ENCODE data around the gene DVL1. TPM values are rescaled to one million over a fixed set of nuclear protein-coding genes. Genes with fewer than 3 reads are reported as not detected.
A peak's percentile ranks its signal among the peaks of the same experiment; 100 is the strongest.

Gene DVL1
- total RNA-seq, 3 donors from 2014 or later (not counting 1 experiment from before 2014, with no cell fraction given): 33.8 to 41.9 (median 35.6) TPM

- Mint-ChIP-seq H3K27ac (peak overlapping the region; percentile 66 to 79), H3K4me1 (peaks cover 6 to 26% of the 10 kb centered on the region in 2 donors), H3K4me3 (peak overlapping the region; percentile 86), H3K27me3 (ENCODE audit: low read depth in 2 of 2) (no peaks in the 10 kb centered on the region), H3K36me3 (no peaks in the 10 kb centered on the region), H3K9me3 (no peaks in the 10 kb centered on the region)
- H3K27ac ChIP-seq (ENCODE audit: low read length): no peak overlapping the region
- DNase-seq (peak in 1 of 2 donors; percentile 40), ATAC-seq (no peak)
- WGBS (ENCODE audit: insufficient coverage): 68% methylated on average over 27 of the region's 27 CpGs
- TF ChIP-seq CTCF (IDR thresholded peaks at IDR 0.05): no peak
- no peaks in the 10 kb centered on the region for H3K27me3 ChIP-seq (ENCODE audit: control insufficient read depth, insufficient read depth, low read length)
- intact Hi-C loops (cut with micrococcal nuclease): loop anchor here (5.0 kb wide), 1 partner anchor 34 kb away; the partner anchor contains the start of gene UBE2J2
- no peaks in the 10 kb centered on the region for H3K9me3 ChIP-seq (ENCODE audit: control insufficient read depth, insufficient read depth, low read length)
- H3K4me3 ChIP-seq (ENCODE audit: low read length): peak overlapping the region; percentile 50
- peaks cover 47% of the 10 kb centered on the region for H3K4me1 ChIP-seq (ENCODE audit: control insufficient read depth, insufficient read depth, low read length)
- peaks cover 8% of the 10 kb centered on the region for H3K36me3 ChIP-seq (ENCODE audit: control insufficient read depth, insufficient read depth, low read length)
Measured at GRCh38 chr1:1306661-1307260, 42.5 kb downstream of the DVL1 start.

DNA sequence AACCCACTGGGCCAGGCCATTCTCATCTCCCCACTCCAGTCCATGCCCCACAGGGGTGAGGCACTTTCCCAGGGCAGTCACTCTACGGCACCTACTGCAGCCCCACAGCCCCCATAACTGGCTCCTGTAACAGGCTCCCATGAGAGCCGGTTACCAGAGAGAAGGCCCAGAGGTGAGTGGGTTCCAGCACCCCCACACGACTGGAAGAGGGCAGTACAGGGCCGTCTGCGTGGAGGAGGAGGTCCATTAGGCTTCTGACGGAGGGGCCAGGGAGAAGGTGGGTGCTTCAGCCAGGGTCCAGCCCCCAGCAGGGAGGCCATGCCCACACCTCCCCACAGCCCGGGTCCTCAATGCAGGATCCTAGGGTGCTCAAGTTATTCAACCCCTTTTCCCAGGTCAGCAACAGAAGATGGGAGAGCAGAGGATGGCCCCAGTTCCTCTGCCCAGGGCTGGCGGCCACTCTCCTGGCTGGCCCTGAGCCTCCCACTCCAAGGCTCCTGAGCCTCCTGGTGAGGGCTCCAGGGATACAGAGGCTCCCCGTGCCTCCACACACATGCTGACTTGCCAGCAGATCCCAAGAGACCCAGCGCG is 43.1 kb downstream of the DVL1 start:
- H3K27me3 Mint-ChIP-seq (ENCODE audit: low read depth in 2 of 2): no peaks in the 10 kb centered on the region
- ATAC-seq (no peak), DNase-seq (peak in 1 of 2 donors; percentile 44)
- peak overlapping the region; percentile 86 for H3K4me3 Mint-ChIP-seq
- WGBS (ENCODE audit: insufficient coverage): 48% methylated on average over 11 of the region's 11 CpGs
- peak overlapping the region; percentile 66 to 79 for H3K27ac Mint-ChIP-seq
- no peaks in the 10 kb centered on the region for H3K9me3 Mint-ChIP-seq
- Histone ChIP-seq H3K27ac (ENCODE audit: low read length) (no peak overlapping the region), H3K9me3 (ENCODE audit: control insufficient read depth, insufficient read depth, low read length) (no peaks in the 10 kb centered on the region), H3K4me3 (ENCODE audit: low read length) (no peak overlapping the region), H3K27me3 (ENCODE audit: control insufficient read depth, insufficient read depth, low read length) (no peaks in the 10 kb centered on the region), H3K4me1 (ENCODE audit: control insufficient read depth, insufficient read depth, low read length) (peaks cover 47% of the 10 kb centered on the region), H3K36me3 (ENCODE audit: control insufficient read depth, insufficient read depth, low read length) (peaks cover 5% of the 10 kb centered on the region)
- H3K4me1 Mint-ChIP-seq: peaks cover 6 to 26% of the 10 kb centered on the region in 2 donors
- H3K36me3 Mint-ChIP-seq: no peaks in the 10 kb centered on the region
- no peak for TF ChIP-seq CTCF (IDR thresholded peaks at IDR 0.05)
- intact Hi-C loops (cut with micrococcal nuclease): loop anchor here (5.0 kb wide), 1 partner anchor 34 kb away; the partner anchor contains the start of gene UBE2J2

- DNase-seq: peak; percentile 45 to 76
- peaks cover 6 to 26% of the 10 kb centered on the region in 2 donors for H3K4me1 Mint-ChIP-seq
- H3K4me3 Mint-ChIP-seq: peak overlapping the region; percentile 86
- H3K36me3 Mint-ChIP-seq: no peaks in the 10 kb centered on the region
- Histone ChIP-seq H3K4me1 (ENCODE audit: control insufficient read depth, insufficient read depth, low read length) (peaks cover 47% of the 10 kb centered on the region), H3K9me3 (ENCODE audit: control insufficient read depth, insufficient read depth, low read length) (no peaks in the 10 kb centered on the region), H3K4me3 (ENCODE audit: low read length) (no peak overlapping the region), H3K27me3 (ENCODE audit: control insufficient read depth, insufficient read depth, low read length) (no peaks in the 10 kb centered on the region), H3K27ac (ENCODE audit: low read length) (no peak overlapping the region), H3K36me3 (ENCODE audit: control insufficient read depth, insufficient read depth, low read length) (peaks cover 5% of the 10 kb centered on the region)
- peak overlapping the region; percentile 66 to 79 for H3K27ac Mint-ChIP-seq
- no peak for TF ChIP-seq CTCF (IDR thresholded peaks at IDR 0.05)
- ATAC-seq: peak in 1 of 3 donors; percentile 21
- H3K27me3 Mint-ChIP-seq (ENCODE audit: low read depth in 2 of 2): no peaks in the 10 kb centered on the region
- WGBS (ENCODE audit: insufficient coverage): 25% methylated on average over 25 of the region's 25 CpGs
- intact Hi-C loops (cut with micrococcal nuclease): loop anchor here (5.0 kb wide), 1 partner anchor 33 kb away; the partner anchor contains the start of gene UBE2J2
- no peaks in the 10 kb centered on the region for H3K9me3 Mint-ChIP-seq
Measured at GRCh38 chr1:1305300-1306069, 43.7 kb downstream of the DVL1 start.

All from natural killer cell (primary cell).